HG03442 (cell line): ENCODE results near the gene SMIM15.
"Not testable (repeated sequence)": the region's sequence is repeated elsewhere in the genome, so short reads cannot be mapped to it uniquely, and the experiment has no call there.

ENCODE experiments used
- ATAC-seq: cut with Tn5 transposase; IDR thresholded peaks from one replicate; pipeline ENCODE4 v1.9.1; 2021; ENCODE audit warnings: mild to moderate bottlenecking, moderate library complexity; ENCODE audit not compliant: unreplicated experiment

SMIM15 gene, protein sequence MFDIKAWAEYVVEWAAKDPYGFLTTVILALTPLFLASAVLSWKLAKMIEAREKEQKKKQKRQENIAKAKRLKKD

GRCh38 chr5:61162010-61162831, at the start of gene SMIM15:
SMIM15 (minus strand) TSS chr5:61162468; CDS start chr5:61160171, 2,297 bp downstream.
- peak; percentile 97 for ATAC-seq

DNA sequence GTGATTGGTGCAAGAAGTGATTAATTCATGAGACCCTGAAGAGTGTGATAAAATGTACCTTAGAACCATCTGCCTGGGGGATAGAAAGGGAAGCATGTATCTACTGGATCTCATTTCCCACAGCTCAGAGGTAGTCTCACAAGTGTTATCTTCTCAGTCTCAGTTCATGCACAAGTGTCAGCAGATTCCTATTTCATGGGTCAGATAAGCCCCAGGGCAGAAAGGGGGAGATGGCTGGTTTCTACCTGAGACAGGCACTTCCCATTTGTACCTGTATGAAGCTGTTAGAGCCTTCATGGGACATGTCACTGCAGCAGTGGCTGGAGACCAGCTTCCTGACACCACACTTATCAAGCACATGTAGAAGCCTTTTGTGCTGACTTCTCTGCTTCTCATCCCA, 45.6 kb upstream of the SMIM15 start:
- ATAC-seq: no peak

DNA sequence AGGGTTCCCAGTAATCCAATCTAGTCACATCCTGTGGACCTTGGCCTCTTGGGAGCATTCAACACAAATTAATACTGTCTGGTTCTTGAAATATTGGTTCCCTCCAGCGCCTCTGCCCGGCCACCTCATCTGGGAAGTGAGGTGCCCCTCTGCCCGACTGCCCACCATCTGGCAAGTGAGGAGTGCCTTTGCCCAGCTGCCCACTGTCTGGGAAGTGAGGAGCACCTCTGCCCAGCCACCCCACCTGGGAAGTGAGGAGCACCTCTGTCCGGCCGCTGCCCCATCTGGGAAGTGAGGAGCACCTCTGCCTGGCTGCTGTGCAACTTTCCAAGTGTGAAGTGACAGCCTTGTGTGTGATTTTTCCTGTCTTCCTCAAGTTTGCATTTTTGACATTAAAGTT, 42.7 kb upstream of the SMIM15 start:
- no peak for ATAC-seq

GRCh38 chr5:61202213-61202612, 39.9 kb upstream of the SMIM15 start:
- peak; percentile 57 for ATAC-seq

DNA sequence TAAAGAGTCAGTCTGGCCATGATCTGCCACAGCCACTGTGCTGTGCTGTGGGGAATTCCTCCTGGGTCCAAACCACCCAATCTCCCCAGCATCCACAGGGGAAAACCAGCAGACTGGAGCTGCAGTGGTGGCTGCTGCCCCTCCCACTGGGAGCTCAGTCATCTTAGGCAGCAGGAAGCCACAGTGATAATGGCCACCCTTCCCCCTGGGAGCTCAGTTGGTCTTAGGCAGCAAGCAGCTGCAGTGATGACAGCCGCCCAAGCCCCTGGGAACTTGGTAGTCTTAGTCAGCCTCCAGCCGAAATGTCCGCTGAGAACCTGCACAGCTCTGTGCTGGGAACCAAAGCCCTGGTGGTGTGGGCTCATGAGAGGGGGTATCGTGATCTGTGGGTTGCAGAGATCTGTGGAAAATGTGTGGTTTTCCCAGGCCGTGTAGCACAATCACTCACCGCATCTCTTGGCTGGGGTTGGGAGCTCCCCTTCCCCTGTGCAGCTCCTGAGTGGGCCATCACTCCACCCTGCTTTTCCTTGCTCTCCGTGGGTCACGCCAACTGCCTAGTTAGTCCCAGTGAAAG, 38.4 kb upstream of the SMIM15 start:
- ATAC-seq: peak; percentile 73

DNA sequence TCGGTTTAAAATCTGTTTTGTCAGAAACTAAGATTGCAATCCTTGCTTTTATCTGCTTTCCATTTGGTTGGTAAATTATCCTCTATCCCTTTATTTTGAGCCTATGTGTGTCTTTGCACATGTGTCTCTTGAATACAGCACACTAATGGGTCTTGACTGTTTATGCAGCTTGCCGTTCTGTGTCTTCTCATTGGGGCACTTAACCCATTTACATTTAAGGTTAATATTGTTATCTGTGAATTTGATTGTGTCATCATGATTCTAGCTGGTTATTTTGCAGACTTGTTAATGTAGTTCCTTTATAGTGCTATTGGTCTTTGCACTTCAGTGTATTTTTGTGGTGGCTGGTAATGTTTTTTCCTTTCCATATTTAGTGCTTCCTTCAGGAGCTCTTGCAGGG, 36.3 kb upstream of the SMIM15 start:
- no peak for ATAC-seq

- not testable (repeated sequence) for ATAC-seq
These were observed 25.6 kb upstream of the SMIM15 start for GRCh38 chr5:61187826-61188225.

DNA sequence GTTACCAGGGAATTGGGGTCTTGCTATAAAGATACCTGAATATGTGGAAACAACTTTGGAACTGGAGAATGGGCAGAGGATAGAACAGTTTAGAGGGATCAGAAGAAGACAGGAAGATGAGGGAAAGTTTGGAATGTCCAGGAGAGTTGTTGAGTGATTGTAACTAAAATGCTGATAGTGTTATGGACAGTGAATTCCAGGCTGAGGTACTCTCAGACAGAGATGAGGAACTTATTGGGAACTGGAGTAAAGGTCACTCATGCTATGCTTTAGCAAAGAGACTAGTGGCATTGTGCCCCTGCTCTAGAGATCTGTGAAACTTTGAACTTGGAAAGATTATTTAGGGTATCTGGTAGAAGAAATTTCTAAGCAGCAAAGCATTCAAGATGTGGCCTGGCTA, 25.1 kb upstream of the SMIM15 start:
- ATAC-seq: not testable (repeated sequence)

DNA sequence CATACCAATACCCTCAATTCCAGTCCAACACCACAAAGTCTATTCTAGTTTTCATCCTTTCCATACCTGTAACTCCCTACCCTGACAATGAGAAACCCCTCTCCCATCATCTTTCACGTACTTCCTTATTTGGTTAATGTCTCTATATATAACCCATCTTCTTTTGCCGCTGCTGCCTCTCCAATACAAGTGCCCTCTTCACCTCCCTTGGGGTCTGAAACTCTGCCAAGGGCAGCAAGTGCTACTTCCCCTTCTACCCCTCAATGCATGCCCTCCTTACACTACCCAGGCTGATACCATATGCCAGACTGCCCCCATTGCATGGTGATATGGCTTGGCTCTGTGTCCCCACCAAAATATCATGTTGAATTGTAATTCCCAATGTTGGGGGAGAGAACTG, 24.4 kb upstream of the SMIM15 start:
- ATAC-seq: no peak

DNA sequence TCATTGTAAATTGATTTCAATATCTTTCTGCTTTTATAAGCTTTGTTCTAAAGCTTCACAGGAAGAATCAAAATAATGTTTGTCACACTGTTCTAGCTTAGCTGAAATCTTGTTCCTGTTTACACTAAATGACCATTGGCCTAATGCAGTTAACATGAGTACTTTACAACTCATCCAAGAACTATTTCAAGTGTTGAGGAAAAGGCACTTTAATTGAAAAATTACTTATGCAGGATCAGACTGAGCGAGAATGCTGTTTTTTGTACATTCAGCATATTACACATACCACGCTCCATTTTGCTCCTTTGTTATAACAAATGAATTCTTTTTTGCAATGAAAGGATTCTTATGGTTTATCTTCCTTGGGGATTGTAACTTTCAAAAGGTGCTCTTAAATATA, 22.4 kb upstream of the SMIM15 start:
- ATAC-seq: no peak

- no peak for ATAC-seq
These were observed 21.3 kb upstream of the SMIM15 start for GRCh38 chr5:61183538-61183937.

GRCh38 chr5:61182449-61182848, 20.2 kb upstream of the SMIM15 start:
- ATAC-seq: no peak

DNA sequence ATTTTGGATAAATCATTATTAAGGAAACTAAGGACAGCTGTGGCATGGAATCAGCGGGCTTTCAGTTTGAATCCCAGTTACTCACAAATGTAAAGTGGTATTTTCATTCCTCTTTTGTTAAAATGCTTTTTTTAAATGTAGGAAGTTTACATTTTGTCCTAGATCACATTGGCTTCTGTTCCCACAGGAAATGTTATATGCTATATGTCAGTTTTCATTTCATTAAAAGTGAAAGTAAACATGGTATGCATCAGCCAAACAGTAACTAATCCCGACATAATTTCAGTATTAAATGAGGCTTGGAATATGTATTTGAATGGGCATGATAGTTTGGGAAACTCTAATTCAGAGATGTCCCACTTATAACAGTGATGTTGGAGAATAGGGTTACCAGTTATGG, 18.6 kb upstream of the SMIM15 start:
- no peak for ATAC-seq

DNA sequence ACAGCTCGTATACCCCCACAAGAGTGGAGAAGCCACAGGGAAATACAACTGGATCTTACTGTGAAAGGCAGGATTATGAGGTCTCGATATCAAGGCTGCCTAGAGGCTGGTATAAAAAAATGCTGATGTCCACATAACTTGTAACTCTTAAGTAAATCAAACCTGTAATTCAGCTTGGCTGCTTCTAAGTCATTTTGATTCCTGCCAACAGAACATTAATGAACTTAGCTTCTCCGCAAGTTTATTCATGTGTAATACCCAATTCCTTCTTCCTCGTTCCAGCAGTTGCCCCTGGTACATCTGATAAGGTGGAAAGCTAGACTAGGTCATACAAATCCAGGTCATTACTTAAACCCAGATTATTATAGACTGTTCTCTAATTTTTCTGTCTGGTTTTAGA, 16.4 kb upstream of the SMIM15 start:
- ATAC-seq: no peak

DNA sequence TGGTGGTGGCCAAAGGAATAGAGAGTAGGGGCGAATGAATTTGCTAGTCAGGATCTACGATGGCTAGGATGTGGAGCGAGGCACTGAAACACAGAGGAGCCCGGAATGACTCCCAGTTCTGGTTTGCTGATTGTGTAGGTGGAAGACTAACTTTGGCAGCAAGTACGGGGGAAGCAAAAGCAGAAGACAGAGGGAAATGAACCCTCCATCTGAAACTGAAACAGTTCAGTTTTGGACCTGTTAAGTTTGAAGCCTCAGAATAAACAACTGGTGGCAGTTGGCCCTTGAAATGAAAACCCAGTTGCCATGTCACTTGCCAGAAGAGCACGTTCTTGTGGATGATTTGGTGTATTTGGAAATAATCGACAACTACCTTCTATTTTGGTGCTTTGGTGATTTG, 15.4 kb upstream of the SMIM15 start:
- peak; percentile 85 for ATAC-seq

- ATAC-seq: no peak
These were observed 14.8 kb upstream of the SMIM15 start for GRCh38 chr5:61177070-61177469.

- ATAC-seq: no peak
These were observed 14.4 kb upstream of the SMIM15 start for GRCh38 chr5:61176631-61177030.

DNA sequence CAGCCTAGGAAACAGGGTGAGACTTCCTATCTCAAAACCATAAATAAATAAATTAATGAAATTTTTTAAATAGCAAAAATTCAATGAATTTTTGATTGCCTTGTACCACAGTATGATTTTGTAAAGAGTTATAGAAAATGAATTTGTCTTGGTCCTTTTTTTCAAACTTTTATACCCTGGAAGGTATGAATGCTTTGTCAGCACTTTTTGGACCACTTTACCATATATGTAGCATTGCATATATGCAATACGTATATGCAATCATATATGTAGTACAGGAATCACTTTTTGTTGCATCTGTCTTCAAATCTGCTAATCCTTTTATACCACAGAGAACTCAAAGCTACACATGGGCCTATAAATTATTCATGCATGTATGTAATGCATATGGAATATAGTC, 9.2 kb upstream of the SMIM15 start:
- ATAC-seq: no peak

DNA sequence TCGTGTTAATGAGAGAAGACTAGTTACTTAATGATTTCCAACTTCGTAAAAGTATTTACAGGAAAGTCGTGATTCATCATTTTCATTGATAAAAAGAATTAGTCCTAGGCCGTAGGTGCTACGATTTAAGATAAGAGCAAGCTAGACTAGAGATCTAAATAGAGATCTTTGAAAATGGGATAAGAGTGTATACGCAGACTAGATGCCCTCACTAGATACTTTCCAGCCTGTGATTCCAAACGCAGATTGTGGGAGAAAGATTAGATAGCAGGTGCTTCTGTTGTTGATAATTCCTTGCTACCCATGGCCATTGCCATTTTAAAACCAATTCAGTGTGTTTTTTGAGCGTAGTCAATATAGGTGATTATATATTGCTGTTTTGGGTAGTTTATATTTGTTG, 6.7 kb upstream of the SMIM15 start:
- no peak for ATAC-seq

GRCh38 chr5:61167382-61167781, 5.1 kb upstream of the SMIM15 start:
- no peak for ATAC-seq

DNA sequence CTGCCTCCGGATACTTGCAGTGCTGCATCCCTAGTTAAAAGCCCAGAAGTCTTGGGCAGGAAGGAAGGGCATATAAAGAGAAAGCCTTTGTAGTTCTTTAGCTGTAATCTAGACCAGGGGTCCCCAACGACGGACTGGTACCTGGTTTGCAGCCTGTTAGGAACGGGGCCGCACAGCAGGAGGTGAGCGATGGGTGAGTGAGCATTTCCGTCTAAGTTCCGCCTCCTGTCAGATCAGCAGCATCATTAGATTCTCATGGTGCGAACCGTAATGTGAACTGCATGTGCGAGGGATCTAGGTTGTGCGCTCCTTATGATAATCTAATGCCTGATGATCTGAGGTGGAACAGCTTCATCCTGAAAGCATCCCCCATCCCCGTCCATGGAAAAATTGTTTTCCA, 1.6 kb upstream of the SMIM15 start:
- no peak for ATAC-seq

GRCh38 chr5:61162832-61163567, 732 bp upstream of the SMIM15 start:
- no peak for ATAC-seq
